GM15510 (cell line): ENCODE results near the gene PIK3CA.

ENCODE experiments used
- POLR2A ChIP-seq: IDR thresholded peaks from 3 replicates; pipeline ENCODE4 v1.6.1; 2011; ENCODE audit warnings: borderline replicate concordance; ENCODE audit not compliant: insufficient read length; ENCODE audit errors: extremely low read depth

Gene PIK3CA

GRCh38 chr3:179147873-179148615 is at the start of gene PIK3CA:
Gene PIK3CA, plus strand, starts transcription at chr3:179148357. Its CDS starts 50,469 bp downstream, at chr3:179198826.
- peak; percentile 61 for TF ChIP-seq POLR2A

- no peak for TF ChIP-seq POLR2A
Measured at GRCh38 chr3:179098388-179099077, 49.6 kb upstream of the PIK3CA start.

GRCh38 chr3:179100652-179101051 is 47.5 kb upstream of the PIK3CA start:
- TF ChIP-seq POLR2A: no peak

- no peak for TF ChIP-seq POLR2A
Measured at GRCh38 chr3:179105881-179106280, 42.3 kb upstream of the PIK3CA start.

GRCh38 chr3:179107617-179108016 is 40.5 kb upstream of the PIK3CA start:
- TF ChIP-seq POLR2A: no peak

GRCh38 chr3:179108086-179108485 is 40.1 kb upstream of the PIK3CA start:
- TF ChIP-seq POLR2A: no peak

- TF ChIP-seq POLR2A: no peak
Measured at GRCh38 chr3:179113903-179114302, 34.3 kb upstream of the PIK3CA start.

- TF ChIP-seq POLR2A: no peak
Measured at GRCh38 chr3:179116816-179117215, 31.3 kb upstream of the PIK3CA start.

GRCh38 chr3:179133575-179133974 is 14.6 kb upstream of the PIK3CA start:
- TF ChIP-seq POLR2A: no peak

GRCh38 chr3:179136195-179136594 is 12.0 kb upstream of the PIK3CA start:
- no peak for TF ChIP-seq POLR2A

GRCh38 chr3:179141890-179142289 is 6.3 kb upstream of the PIK3CA start:
- no peak for TF ChIP-seq POLR2A

GRCh38 chr3:179146911-179147513 is 1.1 kb upstream of the PIK3CA start:
- TF ChIP-seq POLR2A: no peak

- TF ChIP-seq POLR2A: no peak
Measured at GRCh38 chr3:179147514-179147872, 664 bp upstream of the PIK3CA start.

- peak; percentile 25 for TF ChIP-seq POLR2A
Measured at GRCh38 chr3:179148616-179149405, 654 bp downstream of the PIK3CA start.

- TF ChIP-seq POLR2A: no peak
Measured at GRCh38 chr3:179149406-179149867, 1.3 kb downstream of the PIK3CA start.
